Vagina (tissue), 2 donors: Measurements from ENCODE around the gene DCUN1D2.

Experiments used
- CTCF ChIP-seq, 3 experiments: fragments of 450-650 bp in 2 of 3; fragments of 200-600 bp in 1 of 3; sonication (generic) in 1 of 3; IDR thresholded peaks; one replicate each; pipeline ENCODE4 v1.5.1; 2017 to 2019; ENCODE audit warnings: antibody characterized with exemption in 3 of 3, mild to moderate bottlenecking in 2 of 3, moderate library complexity in 2 of 3
- POLR2A ChIP-seq, 2 donors: fragments of 450-650 bp; IDR thresholded peaks; one replicate each; pipeline ENCODE4 v1.6.1; 2017; ENCODE audit warnings: antibody characterized with exemption in 2 of 2, mild to moderate bottlenecking in 2 of 2, moderate library complexity in 2 of 2
- POLR2AphosphoS5 ChIP-seq, 2 donors: sonication (generic); formaldehyde crosslinking; IDR thresholded peaks; one replicate each; pipeline ENCODE4 v1.9.0; 2017; ENCODE audit warnings: antibody characterized with exemption in 2 of 2, mild to moderate bottlenecking in 2 of 2, low read depth in 1 of 2; ENCODE audit not compliant: insufficient read depth in 1 of 2

GRCh38 chr13:113429608-113429985 is 60.9 kb downstream of the DCUN1D2 start:
- no peak for TF ChIP-seq POLR2A (IDR thresholded peaks at IDR 0.05)
- TF ChIP-seq CTCF (IDR thresholded peaks at IDR 0.05) = no peak
- no peak for TF ChIP-seq POLR2AphosphoS5 (IDR thresholded peaks at IDR 0.05; ENCODE audit: insufficient read depth in 1 of 2, low read depth in 1 of 2)
